K562 (cell line): ENCODE data around the gene PTAR1. TPM values are rescaled to one million over a fixed set of nuclear protein-coding genes. Genes with fewer than 3 reads are reported as not detected.
A peak's percentile ranks its signal among the peaks of the same experiment; 100 is the strongest.

ENCODE experiments used
- EP400 ChIP-seq: fragments of 450-650 bp; IDR thresholded peaks from 2 replicates; pipeline ENCODE4 v1.6.1; 2017; ENCODE audit warnings: antibody characterized with exemption, mild to moderate bottlenecking, moderate library complexity
- FOXO4 ChIP-seq: fragments of 450-650 bp; formaldehyde crosslinking; IDR thresholded peaks from 2 replicates; pipeline ENCODE4 v1.4.0; 2020; ENCODE audit warnings: mild to moderate bottlenecking, moderate library complexity
- HDGF ChIP-seq: fragments of 450-650 bp; IDR thresholded peaks from 2 replicates; pipeline ENCODE4 v1.6.1; 2016
- HMG20B ChIP-seq: fragments of 250-450 bp; sonication (Bioruptor Pico); IDR thresholded peaks from 2 replicates; pipeline ENCODE4 v1.5.0; 2021; ENCODE audit warnings: mild to moderate bottlenecking
- MAFF ChIP-seq: IDR thresholded peaks from 2 replicates; pipeline ENCODE4 v1.6.1; 2012; ENCODE audit warnings: low read length, improper control_type of control experiment
- MCM2 ChIP-seq: fragments of 450-650 bp; IDR thresholded peaks from 2 replicates; pipeline ENCODE4 v1.6.1; 2017; ENCODE audit warnings: low read depth, mild to moderate bottlenecking
- MEIS2 ChIP-seq: fragments of 450-650 bp; IDR thresholded peaks from 2 replicates; pipeline ENCODE4 v1.6.1; 2014; ENCODE audit warnings: mild to moderate bottlenecking; ENCODE audit not compliant: partially characterized antibody
- PBX2 ChIP-seq, 2 experiments: IDR thresholded peaks in 1 of 2; conservative IDR thresholded peaks in 1 of 2; 2 replicates each; pipeline ENCODE4 v1.6.1; 2016; ENCODE audit warnings: low read depth in 2 of 2, mild to moderate bottlenecking in 1 of 2, missing compliant biosample characterization in 1 of 2, missing genetic modification characterization in 1 of 2, moderate library complexity in 1 of 2
- RB1 ChIP-seq: fragments of 450-650 bp; IDR thresholded peaks from 2 replicates; pipeline ENCODE4 v1.6.1; 2017; ENCODE audit warnings: low read depth, mild to moderate bottlenecking
- RBM22 ChIP-seq: fragments of 200-400 bp; formaldehyde crosslinking; IDR thresholded peaks from 2 replicates; pipeline ENCODE4 v1.6.1; 2018; ENCODE audit warnings: low read length, low read depth; ENCODE audit not compliant: poor library complexity, severe bottlenecking
- SMARCC2 ChIP-seq: fragments of 450-650 bp; IDR thresholded peaks from 2 replicates; pipeline ENCODE4 v1.6.1; 2017; ENCODE audit warnings: antibody characterized with exemption, moderate library complexity, mild to moderate bottlenecking, low read depth
- ZBTB49 ChIP-seq: sonication (generic); formaldehyde crosslinking; IDR thresholded peaks from 2 replicates; pipeline ENCODE4 v1.8.0; 2022; ENCODE audit warnings: missing genetic modification reagents, mild to moderate bottlenecking, borderline replicate concordance
- ZNF175 ChIP-seq: fragments of 200-800 bp; sonication (Bioruptor generic); IDR thresholded peaks from 2 replicates; pipeline ENCODE4 v1.6.1; 2016; ENCODE audit warnings: low read depth, mild to moderate bottlenecking, missing genetic modification characterization, missing compliant biosample characterization
- ZNF24 ChIP-seq: fragments of 450-650 bp; IDR thresholded peaks from 2 replicates; pipeline ENCODE4 v1.6.1; 2016
- ZNF445 ChIP-seq: fragments of 250-450 bp; sonication (Bioruptor Pico); IDR thresholded peaks from 2 replicates; pipeline ENCODE4 v1.4.0; 2020; ENCODE audit warnings: low read depth, mild to moderate bottlenecking, moderate library complexity
- ZNF584 ChIP-seq: fragments of 200-800 bp; sonication (Bioruptor generic); IDR thresholded peaks from 2 replicates; pipeline ENCODE4 v1.6.1; 2016; ENCODE audit warnings: low read depth, mild to moderate bottlenecking, missing genetic modification characterization, missing compliant biosample characterization
- ZNF586 ChIP-seq: fragments of 450-650 bp; formaldehyde crosslinking; conservative IDR thresholded peaks from 2 replicates; pipeline ENCODE4 v1.4.0; 2020; ENCODE audit warnings: mild to moderate bottlenecking, moderate library complexity
- polyA plus RNA-seq, 8 experiments: library from polyadenylated mRNA; depleted of rRNA in 4 of 8; stranded (reverse) in 5 of 8; unstranded in 3 of 8; fragments of >200 nt; fragmentation: Nextera tagmentation in 2 of 8; fragmentation: Illumina TruSeq in 1 of 8; extraction: Ambion mirVana in 2 of 8; extraction: Trizol in 1 of 8; gene quantifications; 2 replicates each; pipeline versions ENCODE4 v1.2.1 to v1.2.3, GENCODE V29; 2011 to 2014; ENCODE audit warnings: inconsistent platforms in 1 of 8, missing spikeins in 1 of 8
- total RNA-seq, 7 experiments: library from RNA; depleted of rRNA in 6 of 7; stranded (reverse); fragments of >200 nt in 6 of 7; fragmentation: Illumina TruSeq in 2 of 7; extraction: Trizol in 2 of 7; gene quantifications; 2 replicates each; pipeline versions ENCODE4 v1.2.1 to v1.2.3, GENCODE V29; 2011 to 2021; ENCODE audit warnings: low replicate concordance in 1 of 7
- TF ChIP-seq, protein P1 (sequence below): fragments of 450-650 bp; IDR thresholded peaks from 2 replicates; pipeline ENCODE4 v1.6.1; 2017; ENCODE audit warnings: mild to moderate bottlenecking, moderate library complexity

Gene PTAR1
- total and polyA plus RNA-seq, 9 of the 15 experiments (the other 6 are each of a cell fraction or from before 2014, with no cell fraction given) = 10.1 to 48.0 (median 28.0) TPM

- TF ChIP-seq, protein P1, sequence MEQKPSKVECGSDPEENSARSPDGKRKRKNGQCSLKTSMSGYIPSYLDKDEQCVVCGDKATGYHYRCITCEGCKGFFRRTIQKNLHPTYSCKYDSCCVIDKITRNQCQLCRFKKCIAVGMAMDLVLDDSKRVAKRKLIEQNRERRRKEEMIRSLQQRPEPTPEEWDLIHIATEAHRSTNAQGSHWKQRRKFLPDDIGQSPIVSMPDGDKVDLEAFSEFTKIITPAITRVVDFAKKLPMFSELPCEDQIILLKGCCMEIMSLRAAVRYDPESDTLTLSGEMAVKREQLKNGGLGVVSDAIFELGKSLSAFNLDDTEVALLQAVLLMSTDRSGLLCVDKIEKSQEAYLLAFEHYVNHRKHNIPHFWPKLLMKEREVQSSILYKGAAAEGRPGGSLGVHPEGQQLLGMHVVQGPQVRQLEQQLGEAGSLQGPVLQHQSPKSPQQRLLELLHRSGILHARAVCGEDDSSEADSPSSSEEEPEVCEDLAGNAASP = no peak
- TF ChIP-seq ZNF445 (CRISPR knock-in tag) = no peak
- TF ChIP-seq EP400 = no peak; the same call in 1 of the 2 replicates
- TF ChIP-seq ZNF175 = no peak
- TF ChIP-seq HDGF = no peak
- no peak for TF ChIP-seq RBM22
- TF ChIP-seq SMARCC2 = no peak
- TF ChIP-seq HMG20B (CRISPR knock-in tag) = no peak
- TF ChIP-seq PBX2 (CRISPR knock-in tag; IDR thresholded peaks at IDR 0.05; ENCODE audit: low read depth) = no peak
- no peak for TF ChIP-seq PBX2 (tag; conservative IDR thresholded peaks at IDR 0.05; ENCODE audit: low read depth)
- no peak for TF ChIP-seq MCM2
- no peak for TF ChIP-seq FOXO4
- TF ChIP-seq ZNF584 = no peak
- no peak for TF ChIP-seq ZNF24
- TF ChIP-seq ZBTB49 (CRISPR knock-in tag) = no peak
- TF ChIP-seq MAFF = no peak
- TF ChIP-seq MEIS2 = no peak
- no peak for TF ChIP-seq ZNF586 (CRISPR knock-in tag)
- peak; percentile 90 for TF ChIP-seq RB1
These were observed at the start of gene PTAR1 (continued) for GRCh38 chr9:69759421-69760277.
